IMR-90 (cell line): ENCODE data around the gene GPRIN3. TPM values are rescaled to one million over a fixed set of nuclear protein-coding genes. Genes with fewer than 3 reads are reported as not detected.
A peak's percentile ranks its signal among the peaks of the same experiment; 100 is the strongest.

Experiments
- ATAC-seq: fragments of 200-7000 bp; cut with Tn5 transposase; 2 replicates; pipeline ENCODE4 v1.9.1; 2020; ENCODE audit warnings: low read depth, mild to moderate bottlenecking, moderate library complexity
- BruUV-seq: library from RNA; stranded (reverse); fragments of 400-500 nt; replicated peaks from 2 replicates; lab custom pipeline; 2021; lab: Mats Ljungman, UMichigan
- CTCF ChIA-PET: fragments of 300-600 bp; formaldehyde crosslinking; extraction: SDS; loops from one replicate; lab custom pipeline; 2021; ENCODE audit warnings: antibody characterized with exemption; lab: Yijun Ruan, JAX
- POLR2A ChIA-PET: fragments of 300-600 bp; sonication (Branson Sonifier 250); formaldehyde crosslinking; loops from one replicate; lab custom pipeline; 2022; ENCODE audit warnings: antibody characterized with exemption; ENCODE audit not compliant: unreplicated experiment; lab: Charles Lee
- DNase-seq: peaks from one replicate; pipeline ENCODE4 v3.0.0; 2013
- H2AFZ ChIP-seq: replicated peaks from 2 replicates; pipeline ENCODE3; 2013; ENCODE audit warnings: low read length, mild to moderate bottlenecking; ENCODE audit not compliant: poor library complexity
- H2AK5ac ChIP-seq: 2 replicates; pipeline ENCODE4 v1.6.1; 2013; ENCODE audit warnings: low read depth, low read length, inconsistent platforms
- H2AK9ac ChIP-seq: replicated peaks from 2 replicates; pipeline ENCODE3; 2013; ENCODE audit warnings: mild to moderate bottlenecking, low read depth, low read length, moderate library complexity; ENCODE audit not compliant: poor library complexity
- H2BK120ac ChIP-seq: 2 replicates; pipeline ENCODE4 v1.6.1; 2013; ENCODE audit warnings: low read depth, low read length, inconsistent platforms
- H2BK15ac ChIP-seq: 3 replicates; pipeline ENCODE4 v1.6.1; 2013; ENCODE audit warnings: low read depth, low read length, inconsistent platforms
- H2BK20ac ChIP-seq: 2 replicates; pipeline ENCODE4 v1.6.1; 2013; ENCODE audit warnings: low read depth, mild to moderate bottlenecking, inconsistent platforms, low read length, moderate library complexity
- H2BK5ac ChIP-seq: 2 replicates; pipeline ENCODE4 v1.6.1; 2013; ENCODE audit warnings: mild to moderate bottlenecking, low read depth, low read length, inconsistent platforms; ENCODE audit not compliant: poor library complexity, severe bottlenecking
- H3K14ac ChIP-seq: replicated peaks from 2 replicates; pipeline ENCODE4 v1.6.1; 2013; ENCODE audit warnings: low read depth, low read length, inconsistent platforms
- H3K18ac ChIP-seq: 2 replicates; pipeline ENCODE4 v1.6.1; 2013; ENCODE audit warnings: low read depth, low read length, control low read depth
- H3K23ac ChIP-seq: 2 replicates; pipeline ENCODE4 v1.6.1; 2013; ENCODE audit warnings: low read depth, low read length, inconsistent platforms
- H3K27ac ChIP-seq: 2 replicates; pipeline ENCODE4 v1.5.1; 2013; ENCODE audit warnings: mild to moderate bottlenecking, control low read depth, low read length; ENCODE audit not compliant: insufficient read depth
- H3K27me3 ChIP-seq: 2 replicates; pipeline ENCODE4 v1.6.1; 2013; ENCODE audit warnings: low read length; ENCODE audit not compliant: control insufficient read depth, insufficient read depth
- H3K36me3 ChIP-seq: 2 replicates; pipeline ENCODE4 v1.6.1; 2013; ENCODE audit warnings: low read length, mixed read lengths; ENCODE audit not compliant: control insufficient read depth, insufficient read depth
- H3K4ac ChIP-seq: 2 replicates; pipeline ENCODE4 v1.6.1; 2013; ENCODE audit warnings: low read depth, low read length, inconsistent platforms
- H3K4me1 ChIP-seq: 2 replicates; pipeline ENCODE4 v1.6.1; 2013; ENCODE audit warnings: low read length, mixed read lengths; ENCODE audit not compliant: control insufficient read depth, insufficient read depth
- H3K4me2 ChIP-seq: 2 replicates; pipeline ENCODE4 v1.6.1; 2013; ENCODE audit warnings: low read depth, mild to moderate bottlenecking, control low read depth, low read length, moderate library complexity
- H3K4me3 ChIP-seq: 2 replicates; pipeline ENCODE4 v1.5.1; 2013; ENCODE audit warnings: low read depth, mild to moderate bottlenecking, control low read depth, low read length, moderate library complexity; ENCODE audit not compliant: insufficient read depth
- H3K56ac ChIP-seq: 2 replicates; pipeline ENCODE4 v1.6.1; 2013; ENCODE audit warnings: low read length, inconsistent platforms; ENCODE audit not compliant: insufficient read depth; ENCODE audit errors: extremely low read depth
- H3K79me1 ChIP-seq, 2 experiments: 2 replicates each; pipeline ENCODE4 v1.6.1; 2013; ENCODE audit warnings: low read length in 2 of 2, inconsistent platforms in 1 of 2, low read depth in 1 of 2
- H3K9ac ChIP-seq: 2 replicates; pipeline ENCODE4 v1.6.1; 2013; ENCODE audit warnings: low read depth, low read length, control low read depth
- H3K9me1 ChIP-seq: 2 replicates; pipeline ENCODE4 v1.6.1; 2013; ENCODE audit warnings: low read length, inconsistent platforms; ENCODE audit not compliant: insufficient read depth
- H3K9me3 ChIP-seq: 2 replicates; pipeline ENCODE4 v1.6.1; 2013; ENCODE audit warnings: low read length; ENCODE audit not compliant: control insufficient read depth, insufficient read depth
- H4K20me1 ChIP-seq: 2 replicates; pipeline ENCODE4 v1.6.1; 2013; ENCODE audit warnings: low read length, inconsistent platforms; ENCODE audit not compliant: insufficient read depth
- H4K5ac ChIP-seq: 2 replicates; pipeline ENCODE4 v1.6.1; 2013; ENCODE audit warnings: mild to moderate bottlenecking, low read depth, low read length, control low read depth
- H4K8ac ChIP-seq, 2 experiments: 2 replicates each; pipeline ENCODE4 v1.6.1; 2013; ENCODE audit warnings: low read depth in 2 of 2, low read length in 2 of 2, control low read depth in 1 of 2, inconsistent platforms in 1 of 2
- H4K91ac ChIP-seq: 2 replicates; pipeline ENCODE4 v1.6.1; 2013; ENCODE audit warnings: low read depth, low read length, inconsistent platforms; ENCODE audit not compliant: insufficient read depth
- BHLHE40 ChIP-seq: fragments of 150-350 bp; IDR thresholded peaks from 2 replicates; pipeline ENCODE4 v1.6.1; 2016; ENCODE audit warnings: mild to moderate bottlenecking, low read depth, low read length
- CEBPB ChIP-seq: IDR thresholded peaks from 2 replicates; pipeline ENCODE4 v1.6.1; 2012; ENCODE audit warnings: low read depth, low read length, improper control_type of control experiment
- CHD1 ChIP-seq: IDR thresholded peaks from 2 replicates; pipeline ENCODE4 v1.6.1; 2012; ENCODE audit warnings: low read depth, low read length, improper control_type of control experiment
- MAFK ChIP-seq: IDR thresholded peaks from 2 replicates; pipeline ENCODE4 v1.6.1; 2012; ENCODE audit warnings: low read depth, low read length, improper control_type of control experiment
- MAZ ChIP-seq: IDR thresholded peaks from 2 replicates; pipeline ENCODE4 v1.6.1; 2012; ENCODE audit warnings: low read depth, mild to moderate bottlenecking, low read length, improper control_type of control experiment, moderate library complexity, borderline replicate concordance
- MXI1 ChIP-seq: IDR thresholded peaks from 2 replicates; pipeline ENCODE4 v1.6.1; 2012; ENCODE audit warnings: low read depth, mild to moderate bottlenecking, low read length, moderate library complexity, borderline replicate concordance
- NFE2L2 ChIP-seq: fragments of 150-350 bp; IDR thresholded peaks from 2 replicates; pipeline ENCODE4 v1.6.1; 2016; ENCODE audit warnings: low read depth, mild to moderate bottlenecking, low read length
- POLR2A ChIP-seq: IDR thresholded peaks from 2 replicates; pipeline ENCODE4 v1.6.1; 2012; ENCODE audit warnings: mild to moderate bottlenecking, low read depth, low read length
- RAD21 ChIP-seq: IDR thresholded peaks from 2 replicates; pipeline ENCODE4 v1.6.1; 2012; ENCODE audit warnings: low read length, improper control_type of control experiment
- RCOR1 ChIP-seq: IDR thresholded peaks from 2 replicates; pipeline ENCODE4 v1.6.1; 2012; ENCODE audit warnings: mild to moderate bottlenecking, low read length, improper control_type of control experiment; ENCODE audit not compliant: insufficient replicate concordance
- RFX5 ChIP-seq: IDR thresholded peaks from 2 replicates; pipeline ENCODE4 v1.8.0; 2012; ENCODE audit warnings: low read depth, mild to moderate bottlenecking, low read length, moderate library complexity
- SMC3 ChIP-seq: fragments of 150-350 bp; IDR thresholded peaks from 2 replicates; pipeline ENCODE4 v1.6.1; 2016; ENCODE audit warnings: low read depth, mild to moderate bottlenecking, antibody characterized with exemption, low read length, moderate library complexity
- WGBS, 2 experiments: methylation state at CpG; one replicate each; pipeline versions ENCODE4 v1.1.5 to v1.1.7; 2013; ENCODE audit warnings: missing lambda C conversion rate in 2 of 2; ENCODE audit not compliant: insufficient read length in 1 of 2; ENCODE audit errors: extremely low coverage in 2 of 2; 5-methylcytosine and 5-hydroxymethylcytosine counted together
- dilution Hi-C: fragments of 300-500 bp; cut with HindIII; formaldehyde crosslinking; loops from one replicate; pipeline ENCODE4 v1.14.3; 2018; ENCODE audit warnings: low sequenced_read_pairs; ENCODE audit not compliant: unreplicated experiment
- in situ Hi-C: fragments of 300-500 bp; cut with MboI; formaldehyde crosslinking; loops from 3 replicates; pipeline ENCODE4 v1.14.3; 2019; ENCODE audit warnings: low sequenced_read_pairs, inconsistent platforms, mixed read lengths
- intact Hi-C: fragments of 100-400 bp; cut with micrococcal nuclease; formaldehyde crosslinking; loops from 2 replicates; pipeline ENCODE4 v1.10.0; 2022
- polyA plus RNA-seq, 3 experiments: library from polyadenylated mRNA; depleted of rRNA; stranded (reverse); fragments of >200 nt; gene quantifications; 2 replicates each; pipeline ENCODE4 v1.2.3, GENCODE V29; 2012; ENCODE audit warnings: low replicate concordance in 1 of 3
- total RNA-seq: library from RNA; depleted of rRNA; stranded (reverse); fragments of >200 nt; gene quantifications from 2 replicates; pipeline ENCODE4 v1.2.3, GENCODE V29; 2012
- TF ChIP-seq, protein P1 (sequence below): fragments of 150-350 bp; IDR thresholded peaks from 2 replicates; pipeline ENCODE4 v1.6.1; 2016; ENCODE audit warnings: low read depth, mild to moderate bottlenecking, low read length, moderate library complexity, borderline replicate concordance
- TF ChIP-seq, protein P2 (sequence below): fragments of 150-350 bp; IDR thresholded peaks from 2 replicates; pipeline ENCODE4 v1.6.1; 2017; ENCODE audit warnings: mild to moderate bottlenecking, antibody characterized with exemption, low read length, low read depth
- TF ChIP-seq, protein P3 (sequence below): conservative IDR thresholded peaks from 2 replicates; pipeline ENCODE4 v1.5.1; 2012; ENCODE audit warnings: mild to moderate bottlenecking, low read depth, low read length, improper control_type of control experiment

GPRIN3 gene
- total and polyA plus RNA-seq, 2 of the 4 experiments (the other 2 are of a cell fraction): under 0.01 TPM; not detected in 1

DNA sequence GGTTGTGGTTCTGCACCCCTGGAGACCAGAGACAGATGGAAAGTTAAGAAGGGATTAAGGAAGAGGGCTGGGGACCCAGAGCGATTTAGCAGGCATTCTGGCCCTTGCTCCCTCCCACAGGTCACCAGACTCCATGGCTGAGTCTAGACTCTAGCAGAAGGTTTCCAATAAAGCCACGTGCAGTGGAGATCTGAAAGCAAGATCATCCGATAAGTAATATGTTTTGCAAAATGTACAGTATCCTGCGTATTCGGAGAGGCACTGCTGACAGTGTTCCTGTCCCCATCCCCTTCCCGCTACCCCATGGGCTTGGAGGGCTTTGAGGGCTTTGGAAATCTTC lies 531 bp upstream of the GPRIN3 start:
- Histone ChIP-seq H3K27ac (no peak overlapping the region), H3K14ac (no peak overlapping the region), H3K18ac (no peak overlapping the region), H3K9me1 (no peaks in the 10 kb centered on the region), H4K5ac (no peak overlapping the region), H3K9ac (no peak overlapping the region), H3K23ac (no peak overlapping the region), H3K4me3 (peak overlapping the region; percentile 53; the same call in 1 of the 2 replicates), H4K8ac (no peak overlapping the region), H3K36me3 (no peaks in the 10 kb centered on the region), H3K4me1 (peaks cover 2% of the 10 kb centered on the region; the same call in 1 of the 2 replicates), H3K9me3 (no peaks in the 10 kb centered on the region), H2BK20ac (no peak overlapping the region), H3K4ac (no peak overlapping the region), H2BK120ac (no peak overlapping the region), H4K20me1 (no peaks in the 10 kb centered on the region), H2BK5ac (no peak overlapping the region), H3K79me1 (no peaks in the 10 kb centered on the region), H3K4me2 (peak overlapping the region; percentile 55; the same call in 1 of the 2 replicates), H3K56ac (no peak overlapping the region), H2AK5ac (no peak overlapping the region), H2AFZ (no peak overlapping the region), H3K27me3 (peaks cover 22% of the 10 kb centered on the region), H4K91ac (no peak overlapping the region), H2BK15ac (no peak overlapping the region), H2AK9ac (no peak overlapping the region)
- no peak for DNase-seq
- BruUV-seq: no TSS peak
- in situ Hi-C loops (no loop called here), dilution Hi-C loops (no loop called here), intact Hi-C loops (no loop called here)
- no CpG with 5 or more reads among the region's 6 CpGs for WGBS, 2 experiments
- ChIA-PET POLR2A (no interaction called here), CTCF (interaction anchor here (1.5 kb wide), 1 partner anchor 9 kb away, joined by 6 read pairs; no protein-coding TSS in a partner anchor)
- TF ChIP-seq POLR2A (no peak), CEBPB (no peak), MAFK (no peak), BHLHE40 (no peak), CHD1 (no peak), SMC3 (no peak), MAZ (no peak), RCOR1 (no peak), RAD21 (no peak), NFE2L2 (no peak), MXI1 (no peak), RFX5 (no peak)
- TF ChIP-seq, protein P1, sequence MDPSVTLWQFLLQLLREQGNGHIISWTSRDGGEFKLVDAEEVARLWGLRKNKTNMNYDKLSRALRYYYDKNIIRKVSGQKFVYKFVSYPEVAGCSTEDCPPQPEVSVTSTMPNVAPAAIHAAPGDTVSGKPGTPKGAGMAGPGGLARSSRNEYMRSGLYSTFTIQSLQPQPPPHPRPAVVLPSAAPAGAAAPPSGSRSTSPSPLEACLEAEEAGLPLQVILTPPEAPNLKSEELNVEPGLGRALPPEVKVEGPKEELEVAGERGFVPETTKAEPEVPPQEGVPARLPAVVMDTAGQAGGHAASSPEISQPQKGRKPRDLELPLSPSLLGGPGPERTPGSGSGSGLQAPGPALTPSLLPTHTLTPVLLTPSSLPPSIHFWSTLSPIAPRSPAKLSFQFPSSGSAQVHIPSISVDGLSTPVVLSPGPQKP: no peak
- TF ChIP-seq, protein P2, sequence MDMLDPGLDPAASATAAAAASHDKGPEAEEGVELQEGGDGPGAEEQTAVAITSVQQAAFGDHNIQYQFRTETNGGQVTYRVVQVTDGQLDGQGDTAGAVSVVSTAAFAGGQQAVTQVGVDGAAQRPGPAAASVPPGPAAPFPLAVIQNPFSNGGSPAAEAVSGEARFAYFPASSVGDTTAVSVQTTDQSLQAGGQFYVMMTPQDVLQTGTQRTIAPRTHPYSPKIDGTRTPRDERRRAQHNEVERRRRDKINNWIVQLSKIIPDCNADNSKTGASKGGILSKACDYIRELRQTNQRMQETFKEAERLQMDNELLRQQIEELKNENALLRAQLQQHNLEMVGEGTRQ: no peak
- TF ChIP-seq, protein P3, sequence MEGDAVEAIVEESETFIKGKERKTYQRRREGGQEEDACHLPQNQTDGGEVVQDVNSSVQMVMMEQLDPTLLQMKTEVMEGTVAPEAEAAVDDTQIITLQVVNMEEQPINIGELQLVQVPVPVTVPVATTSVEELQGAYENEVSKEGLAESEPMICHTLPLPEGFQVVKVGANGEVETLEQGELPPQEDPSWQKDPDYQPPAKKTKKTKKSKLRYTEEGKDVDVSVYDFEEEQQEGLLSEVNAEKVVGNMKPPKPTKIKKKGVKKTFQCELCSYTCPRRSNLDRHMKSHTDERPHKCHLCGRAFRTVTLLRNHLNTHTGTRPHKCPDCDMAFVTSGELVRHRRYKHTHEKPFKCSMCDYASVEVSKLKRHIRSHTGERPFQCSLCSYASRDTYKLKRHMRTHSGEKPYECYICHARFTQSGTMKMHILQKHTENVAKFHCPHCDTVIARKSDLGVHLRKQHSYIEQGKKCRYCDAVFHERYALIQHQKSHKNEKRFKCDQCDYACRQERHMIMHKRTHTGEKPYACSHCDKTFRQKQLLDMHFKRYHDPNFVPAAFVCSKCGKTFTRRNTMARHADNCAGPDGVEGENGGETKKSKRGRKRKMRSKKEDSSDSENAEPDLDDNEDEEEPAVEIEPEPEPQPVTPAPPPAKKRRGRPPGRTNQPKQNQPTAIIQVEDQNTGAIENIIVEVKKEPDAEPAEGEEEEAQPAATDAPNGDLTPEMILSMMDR: no peak
- no peak for ATAC-seq
